Activated T-helper 1 cell treated with anti-CD3 and anti-CD28 coated beads, Interleukin-12 subunit alpha, Interleukin-12 subunit beta, Interleukin-2, Interleukin-4 antibody, amounts not matched to agents 30 ng/mL and 10 ng/mL and 1 ng/mL, durations not matched to agents 14 hours and 24 hours and 36 hours (primary cell): ENCODE measurements around the gene COA8. TPM values are rescaled to one million over a fixed set of nuclear protein-coding genes. Genes with fewer than 3 reads are reported as not detected.
"Not testable (repeated sequence)": the region's sequence is repeated elsewhere in the genome, so short reads cannot be mapped to it uniquely, and the experiment has no call there.

Source experiments
- DNase-seq: peaks from one replicate; pipeline ENCODE4 v3.0.0; 2021; ENCODE audit warnings: low spot score
- H3K27ac Mint-ChIP-seq: one replicate; pipeline ENCODE4 v1.8.0; 2021; ENCODE audit warnings: mild to moderate bottlenecking, mixed read lengths
- H3K27me3 Mint-ChIP-seq: one replicate; pipeline ENCODE4 v1.8.0; 2022; ENCODE audit warnings: mild to moderate bottlenecking, moderate library complexity, mixed read lengths; ENCODE audit not compliant: insufficient read depth
- H3K36me3 Mint-ChIP-seq: one replicate; pipeline ENCODE4 v1.8.0; 2021; ENCODE audit warnings: low read depth, mixed read lengths
- H3K4me1 Mint-ChIP-seq: one replicate; pipeline ENCODE4 v1.8.0; 2021; ENCODE audit warnings: low read depth, mixed read lengths
- H3K4me3 Mint-ChIP-seq: one replicate; pipeline ENCODE4 v1.8.0; 2021; ENCODE audit warnings: mild to moderate bottlenecking, moderate library complexity, mixed read lengths
- H3K9me3 Mint-ChIP-seq: one replicate; pipeline ENCODE4 v1.8.0; 2021; ENCODE audit warnings: mixed read lengths
- intact Hi-C: fragments of 100-400 bp; cut with micrococcal nuclease; formaldehyde crosslinking; loops from one replicate; pipeline ENCODE4 v1.15.1; 2024
- total RNA-seq: library from RNA; stranded (reverse); gene quantifications from 2 replicates; pipeline ENCODE4 v1.2.3, GENCODE V29; 2022

COA8 gene
- total RNA-seq, 1 donor from 2014 or later, result 39.7 TPM

GRCh38 chr14:103521438-103521950 is 41.3 kb upstream of the COA8 start:
- intact Hi-C loops, result loop anchor here (1.0 to 10.0 kb wide), 2 partner anchors 8 to 187 kb away; partner anchors contain the start of genes EIF5 and TRMT61A
- peaks cover 6% of the 10 kb centered on the region for H3K4me1 Mint-ChIP-seq

GRCh38 chr14:103521951-103522563 is 40.7 kb upstream of the COA8 start:
- no peak overlapping the region for H3K27ac Mint-ChIP-seq
- peaks cover 7% of the 10 kb centered on the region for H3K4me1 Mint-ChIP-seq
- H3K9me3 Mint-ChIP-seq, result no peaks in the 10 kb centered on the region
- intact Hi-C loops, result loop anchor here (1.0 to 10.0 kb wide), 2 partner anchors 7 to 187 kb away; partner anchors contain the start of genes EIF5 and TRMT61A
- H3K27me3 Mint-ChIP-seq, result peaks cover 19% of the 10 kb centered on the region
- DNase-seq, result no peak
- H3K36me3 Mint-ChIP-seq, result no peaks in the 10 kb centered on the region
- peak overlapping the region; percentile 33 for H3K4me3 Mint-ChIP-seq

More at GRCh38 chr14:103521438-103521950, 41.3 kb upstream of the COA8 start:
- Mint-ChIP-seq H3K27me3 (peaks cover 19% of the 10 kb centered on the region), H3K36me3 (no peaks in the 10 kb centered on the region), H3K4me3 (no peak overlapping the region), H3K27ac (no peak overlapping the region), H3K9me3 (no peaks in the 10 kb centered on the region)
- no peak for DNase-seq

- Mint-ChIP-seq H3K36me3 (no peaks in the 10 kb centered on the region), H3K4me1 (peaks cover 15% of the 10 kb centered on the region), H3K4me3 (peak within 1 kb of the TSS; percentile 69), H3K9me3 (no peaks in the 10 kb centered on the region), H3K27ac (no peak within 1 kb of the TSS), H3K27me3 (peaks cover 19% of the 10 kb centered on the region)
- DNase-seq, result no peak
- intact Hi-C loops, result loop anchor here (10.0 kb wide), 1 partner anchor 188 kb away; the partner anchor contains the start of gene EIF5
These were observed 39.8 kb upstream of the COA8 start, which contains the start of gene CKB for GRCh38 chr14:103522649-103523574. CKB (minus strand) TSS chr14:103522830; CDS start chr14:103522493, 337 bp downstream.

GRCh38 chr14:103523575-103523954 is 39.2 kb upstream of the COA8 start:
- Mint-ChIP-seq H3K4me3 (peak overlapping the region; percentile 69), H3K9me3 (no peaks in the 10 kb centered on the region), H3K36me3 (no peaks in the 10 kb centered on the region), H3K4me1 (peaks cover 19% of the 10 kb centered on the region), H3K27ac (no peak overlapping the region), H3K27me3 (peaks cover 19% of the 10 kb centered on the region)
- DNase-seq, result no peak
- intact Hi-C loops, result loop anchor here (10.0 kb wide), 1 partner anchor 189 kb away; the partner anchor contains the start of gene EIF5

- intact Hi-C loops, result loop anchor here (10.0 kb wide), 1 partner anchor 189 kb away; the partner anchor contains the start of gene EIF5
- no peak overlapping the region for H3K4me3 Mint-ChIP-seq
- H3K36me3 Mint-ChIP-seq, result no peaks in the 10 kb centered on the region
- H3K27me3 Mint-ChIP-seq, result peaks cover 19% of the 10 kb centered on the region
- H3K9me3 Mint-ChIP-seq, result no peaks in the 10 kb centered on the region
- H3K4me1 Mint-ChIP-seq, result peaks cover 20% of the 10 kb centered on the region
- H3K27ac Mint-ChIP-seq, result peak overlapping the region; percentile 40
- no peak for DNase-seq
These were observed 38.5 kb upstream of the COA8 start for GRCh38 chr14:103524002-103524935.

- H3K4me1 Mint-ChIP-seq, result peaks cover 28% of the 10 kb centered on the region
- intact Hi-C loops, result loop anchor here (10.0 kb wide), 1 partner anchor 191 kb away; the partner anchor contains the start of gene EIF5
These were observed 37.1 kb upstream of the COA8 start for GRCh38 chr14:103525430-103526246.

GRCh38 chr14:103526247-103526913 is 36.4 kb upstream of the COA8 start:
- Mint-ChIP-seq H3K9me3 (no peaks in the 10 kb centered on the region), H3K27me3 (peaks cover 15% of the 10 kb centered on the region), H3K36me3 (peaks cover 6% of the 10 kb centered on the region), H3K4me3 (no peak overlapping the region), H3K4me1 (peaks cover 29% of the 10 kb centered on the region), H3K27ac (no peak overlapping the region)
- intact Hi-C loops, result loop anchor here (10.0 kb wide), 1 partner anchor 192 kb away; the partner anchor contains the start of gene EIF5
- DNase-seq, result no peak

More at GRCh38 chr14:103525430-103526246, 37.1 kb upstream of the COA8 start:
- H3K27ac Mint-ChIP-seq, H3K9me3 Mint-ChIP-seq, H3K36me3 Mint-ChIP-seq, H3K4me3 Mint-ChIP-seq, DNase-seq: not testable (repeated sequence)
- H3K27me3 Mint-ChIP-seq, result peaks cover 15% of the 10 kb centered on the region

GRCh38 chr14:103526914-103527248 is 35.9 kb upstream of the COA8 start:
- Mint-ChIP-seq H3K27me3 (peaks cover 15% of the 10 kb centered on the region), H3K4me1 (peaks cover 29% of the 10 kb centered on the region), H3K36me3 (peaks cover 6% of the 10 kb centered on the region), H3K27ac (peak overlapping the region; percentile 75), H3K4me3 (peak overlapping the region; percentile 80), H3K9me3 (no peaks in the 10 kb centered on the region)
- DNase-seq, result no peak
- intact Hi-C loops, result loop anchor here (10.0 kb wide), 1 partner anchor 192 kb away; the partner anchor contains the start of gene EIF5

GRCh38 chr14:103527408-103528145 is 35.2 kb upstream of the COA8 start:
- DNase-seq, result no peak
- peaks cover 15% of the 10 kb centered on the region for H3K27me3 Mint-ChIP-seq
- H3K4me1 Mint-ChIP-seq, result peaks cover 29% of the 10 kb centered on the region
- intact Hi-C loops, result loop anchor here (10.0 kb wide), 1 partner anchor 193 kb away; the partner anchor contains the start of gene EIF5
- H3K27ac Mint-ChIP-seq, result peak overlapping the region; percentile 75
- H3K4me3 Mint-ChIP-seq, result peak overlapping the region; percentile 80
- peaks cover 6% of the 10 kb centered on the region for H3K36me3 Mint-ChIP-seq
- no peaks in the 10 kb centered on the region for H3K9me3 Mint-ChIP-seq

GRCh38 chr14:103528146-103528586 is 34.6 kb upstream of the COA8 start:
- peaks cover 6% of the 10 kb centered on the region for H3K36me3 Mint-ChIP-seq
- intact Hi-C loops, result loop anchor here (10.0 kb wide), 1 partner anchor 193 kb away; the partner anchor contains the start of gene EIF5

More at GRCh38 chr14:103528146-103528586, 34.6 kb upstream of the COA8 start:
- Mint-ChIP-seq H3K27me3 (peaks cover 14% of the 10 kb centered on the region), H3K4me3 (peak overlapping the region; percentile 99), H3K4me1 (peaks cover 29% of the 10 kb centered on the region), H3K27ac (peak overlapping the region; percentile 44), H3K9me3 (no peaks in the 10 kb centered on the region)
- no peak for DNase-seq
